H1 (cell line): ENCODE results near the gene DNTTIP2.

Source experiments
- CTCF ChIP-seq, 3 experiments: IDR thresholded peaks; 1 replicate in 2 of 3; 2 replicates in 1 of 3; pipeline versions ENCODE4 v1.5.1 to v1.6.1; 2011; ENCODE audit warnings: low read length in 3 of 3, mild to moderate bottlenecking in 3 of 3, inconsistent platforms in 2 of 3, low read depth in 1 of 3, moderate library complexity in 1 of 3; ENCODE audit not compliant: insufficient read depth in 1 of 3; ENCODE audit errors: control extremely low read depth in 1 of 3
- GABPA ChIP-seq: IDR thresholded peaks from 2 replicates; pipeline ENCODE4 v1.6.1; 2011; ENCODE audit warnings: mild to moderate bottlenecking, low read length, moderate library complexity, borderline replicate concordance; ENCODE audit not compliant: insufficient read depth
- POLR2A ChIP-seq, 2 experiments: IDR thresholded peaks; 1 replicate in 1 of 2; 2 replicates in 1 of 2; pipeline ENCODE4 v1.6.1; 2011; ENCODE audit warnings: low read depth in 2 of 2, low read length in 2 of 2, mild to moderate bottlenecking in 2 of 2; ENCODE audit errors: control extremely low read depth in 1 of 2
- TAF1 ChIP-seq: IDR thresholded peaks from 2 replicates; pipeline ENCODE4 v1.6.1; 2011; ENCODE audit warnings: mild to moderate bottlenecking, low read depth, low read length
- YY1 ChIP-seq: IDR thresholded peaks from 2 replicates; pipeline ENCODE4 v1.6.1; 2011; ENCODE audit warnings: low read depth, mild to moderate bottlenecking, low read length
- ZNF274 ChIP-seq: IDR thresholded peaks from 2 replicates; pipeline ENCODE4 v1.7.0; 2012; ENCODE audit warnings: low read length, borderline replicate concordance; ENCODE audit errors: extremely low read depth

- TF ChIP-seq GABPA: no peak
- no peak for TF ChIP-seq TAF1
- no peak for TF ChIP-seq CTCF (IDR thresholded peaks at IDR 0.05; ENCODE audit: control extremely low read depth in 1 of 3, insufficient read depth in 1 of 3, low read depth in 1 of 3, low read length in 3 of 3)
- no peak for TF ChIP-seq ZNF274
- no peak for TF ChIP-seq YY1
- no peak for TF ChIP-seq POLR2A (IDR thresholded peaks at IDR 0.05; ENCODE audit: control extremely low read depth in 1 of 2, low read depth in 2 of 2, low read length in 2 of 2)
Measured at GRCh38 chr1:93910305-93910704, 31.3 kb upstream of the DNTTIP2 start.
